ENCODE measurements around the gene DCAF5. TPM values are rescaled to one million over a fixed set of nuclear protein-coding genes. Genes with fewer than 3 reads are reported as not detected.
A peak's percentile ranks its signal among the peaks of the same experiment; 100 is the strongest.
"Not testable (repeated sequence)": the region's sequence is repeated elsewhere in the genome, so short reads cannot be mapped to it uniquely, and the experiment has no call there.

The DCAF5 gene
- total RNA-seq, 1 experiment from 2014 or later: 9.0 TPM

DNA sequence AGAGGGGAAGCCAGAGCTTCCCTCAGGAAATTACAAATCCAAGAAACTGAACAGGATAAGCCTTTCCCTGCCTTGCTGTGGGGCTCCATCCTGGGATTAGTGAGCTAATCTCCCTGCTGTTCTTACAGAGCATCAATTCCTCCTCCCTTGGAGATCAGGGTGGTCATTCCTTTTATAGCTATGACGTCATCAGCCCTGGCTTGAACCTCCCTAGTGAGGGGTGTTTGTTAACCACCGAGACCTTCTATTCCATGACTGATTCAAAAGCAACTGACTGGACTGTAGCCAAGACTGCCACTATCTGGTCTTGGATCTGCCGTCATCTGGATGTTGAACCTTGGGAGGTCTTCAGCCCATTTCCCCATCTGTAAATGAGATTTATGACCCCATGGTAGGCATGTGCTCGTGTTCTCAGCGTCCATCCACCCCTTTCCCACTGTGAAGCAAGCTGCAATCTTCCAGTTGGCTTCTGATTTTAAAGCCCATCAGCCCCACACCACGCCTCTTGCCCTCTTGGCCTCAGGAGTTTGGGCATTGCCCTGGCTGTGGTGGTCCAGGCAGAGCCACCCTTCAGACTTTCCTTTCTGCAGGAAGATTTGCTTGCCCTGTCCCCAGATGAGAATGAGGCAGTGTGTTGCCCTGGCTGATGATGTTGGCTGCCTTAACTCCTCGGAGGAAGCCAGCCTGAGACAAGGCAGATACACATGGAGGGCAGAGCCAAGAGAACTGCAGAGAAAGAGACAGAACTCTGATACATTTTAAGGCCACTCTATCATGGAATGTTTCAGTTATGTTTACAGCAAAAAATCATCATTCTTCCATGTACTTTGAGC is 114.2 kb downstream of the DCAF5 start:
- DNase-seq (ENCODE audit: low read depth): peak; percentile 12

GRCh38 chr14:69037790-69038454 is 115.0 kb downstream of the DCAF5 start:
- DNase-seq (ENCODE audit: low read depth): peak; percentile 28
- in situ Hi-C loops (cut with HindIII; ENCODE audit: low pct_unique_long_range_greater_than_20kb, low sequenced_read_pairs): no loop called here

More for the DNA sequence above, 114.2 kb downstream of the DCAF5 start:
- in situ Hi-C loops (cut with HindIII; ENCODE audit: low pct_unique_long_range_greater_than_20kb, low sequenced_read_pairs): no loop called here

GRCh38 chr14:69036757-69037506 is 116.0 kb downstream of the DCAF5 start:
- in situ Hi-C loops (cut with HindIII; ENCODE audit: low pct_unique_long_range_greater_than_20kb, low sequenced_read_pairs): no loop called here
- DNase-seq (ENCODE audit: low read depth): no peak

- in situ Hi-C loops (cut with HindIII; ENCODE audit: low pct_unique_long_range_greater_than_20kb, low sequenced_read_pairs): no loop called here
Measured at GRCh38 chr14:69034612-69035262, 118.2 kb downstream of the DCAF5 start.

GRCh38 chr14:69027242-69027913 is 125.5 kb downstream of the DCAF5 start:
- in situ Hi-C loops (cut with HindIII; ENCODE audit: low pct_unique_long_range_greater_than_20kb, low sequenced_read_pairs): no loop called here
- no peak for DNase-seq (ENCODE audit: low read depth)

More at GRCh38 chr14:69034612-69035262, 118.2 kb downstream of the DCAF5 start:
- no peak for DNase-seq (ENCODE audit: low read depth)

DNA sequence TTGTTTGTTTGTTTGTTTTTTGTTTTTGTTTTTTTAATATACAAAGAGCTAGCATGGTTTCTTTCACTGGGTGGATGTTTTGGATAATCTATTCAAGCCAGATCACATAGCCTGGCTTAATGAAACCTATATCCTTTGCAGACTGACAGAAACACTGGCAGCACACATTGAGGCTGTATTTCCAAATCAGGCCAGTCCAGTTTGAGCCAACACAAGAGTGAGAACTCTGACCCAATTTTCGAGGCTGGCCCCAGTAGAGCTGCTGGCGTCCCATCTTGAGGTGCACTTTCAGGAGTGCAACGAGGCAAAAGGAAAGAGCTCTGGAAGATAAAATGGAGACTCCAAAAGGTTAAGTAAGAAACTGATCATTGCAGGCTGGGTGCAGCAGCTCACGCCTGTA is 129.9 kb downstream of the DCAF5 start:
- DNase-seq (ENCODE audit: low read depth): no peak
- in situ Hi-C loops (cut with HindIII; ENCODE audit: low pct_unique_long_range_greater_than_20kb, low sequenced_read_pairs): no loop called here

DNA sequence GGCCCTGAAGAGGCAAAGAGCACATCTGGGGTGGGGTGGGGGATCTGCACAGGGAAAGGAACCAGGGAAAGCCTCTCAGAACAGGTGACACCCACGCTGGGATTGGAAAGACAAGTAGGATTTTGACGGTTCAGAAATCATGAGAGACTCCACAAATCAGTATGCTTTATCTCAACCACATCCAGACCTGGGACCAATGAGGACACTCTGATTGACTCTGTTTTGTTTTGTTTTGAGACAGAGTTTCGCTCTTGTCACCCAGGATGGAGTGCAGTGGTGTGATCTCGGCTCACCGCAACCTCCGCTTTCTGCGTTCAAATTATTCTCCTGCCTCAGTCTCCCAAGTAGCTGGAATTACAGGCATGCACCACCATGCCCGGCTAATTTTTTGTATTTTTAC is 130.8 kb downstream of the DCAF5 start:
- in situ Hi-C loops (cut with HindIII; ENCODE audit: low pct_unique_long_range_greater_than_20kb, low sequenced_read_pairs): not testable (repeated sequence)

GRCh38 chr14:69017706-69018105 is 135.2 kb downstream of the DCAF5 start:
- in situ Hi-C loops (cut with HindIII; ENCODE audit: low pct_unique_long_range_greater_than_20kb, low sequenced_read_pairs): no loop called here
- no peak for DNase-seq (ENCODE audit: low read depth)

More for the DNA sequence above, 130.8 kb downstream of the DCAF5 start:
- DNase-seq (ENCODE audit: low read depth): not testable (repeated sequence)

DNA sequence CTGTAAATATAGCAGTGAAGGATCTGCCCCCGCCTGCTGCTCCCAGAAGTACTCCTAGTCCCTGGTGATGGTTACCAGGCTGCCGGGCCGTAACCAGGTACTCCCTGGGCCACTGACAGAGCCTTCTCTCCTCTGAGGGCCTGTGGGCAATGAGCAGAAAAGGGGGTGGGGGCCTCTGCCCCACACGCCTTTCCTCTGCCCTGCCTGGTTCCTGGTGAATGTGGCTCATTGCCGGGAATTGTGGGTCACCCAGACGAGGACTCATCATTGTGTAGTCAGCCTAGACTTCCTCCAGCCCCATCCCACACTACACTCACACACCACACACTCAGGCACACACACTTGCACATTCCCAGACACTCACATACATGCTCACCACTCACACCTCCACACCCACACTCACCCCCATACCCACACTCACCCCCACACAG is 138.1 kb downstream of the DCAF5 start:
- DNase-seq (ENCODE audit: low read depth): no peak
- in situ Hi-C loops (cut with HindIII; ENCODE audit: low pct_unique_long_range_greater_than_20kb, low sequenced_read_pairs): no loop called here

- in situ Hi-C loops (cut with HindIII; ENCODE audit: low pct_unique_long_range_greater_than_20kb, low sequenced_read_pairs): no loop called here
- peak; percentile 72 for DNase-seq (ENCODE audit: low read depth)
Measured at GRCh38 chr14:69013943-69014782, 138.8 kb downstream of the DCAF5 start.

GRCh38 chr14:69012256-69012953 is 140.5 kb downstream of the DCAF5 start:
- in situ Hi-C loops (cut with HindIII; ENCODE audit: low pct_unique_long_range_greater_than_20kb, low sequenced_read_pairs): no loop called here

GRCh38 chr14:69010648-69011047 is 142.3 kb downstream of the DCAF5 start:
- DNase-seq (ENCODE audit: low read depth): no peak

More at GRCh38 chr14:69012256-69012953, 140.5 kb downstream of the DCAF5 start:
- DNase-seq (ENCODE audit: low read depth): no peak

GRCh38 chr14:69008421-69008884 is 144.5 kb downstream of the DCAF5 start:
- in situ Hi-C loops (cut with HindIII; ENCODE audit: low pct_unique_long_range_greater_than_20kb, low sequenced_read_pairs): no loop called here
- no peak for DNase-seq (ENCODE audit: low read depth)

More at GRCh38 chr14:69010648-69011047, 142.3 kb downstream of the DCAF5 start:
- in situ Hi-C loops (cut with HindIII; ENCODE audit: low pct_unique_long_range_greater_than_20kb, low sequenced_read_pairs): no loop called here

- DNase-seq (ENCODE audit: low read depth): no peak
- in situ Hi-C loops (cut with HindIII; ENCODE audit: low pct_unique_long_range_greater_than_20kb, low sequenced_read_pairs): no loop called here
Measured at GRCh38 chr14:69006346-69006745, 146.6 kb downstream of the DCAF5 start.

DNA sequence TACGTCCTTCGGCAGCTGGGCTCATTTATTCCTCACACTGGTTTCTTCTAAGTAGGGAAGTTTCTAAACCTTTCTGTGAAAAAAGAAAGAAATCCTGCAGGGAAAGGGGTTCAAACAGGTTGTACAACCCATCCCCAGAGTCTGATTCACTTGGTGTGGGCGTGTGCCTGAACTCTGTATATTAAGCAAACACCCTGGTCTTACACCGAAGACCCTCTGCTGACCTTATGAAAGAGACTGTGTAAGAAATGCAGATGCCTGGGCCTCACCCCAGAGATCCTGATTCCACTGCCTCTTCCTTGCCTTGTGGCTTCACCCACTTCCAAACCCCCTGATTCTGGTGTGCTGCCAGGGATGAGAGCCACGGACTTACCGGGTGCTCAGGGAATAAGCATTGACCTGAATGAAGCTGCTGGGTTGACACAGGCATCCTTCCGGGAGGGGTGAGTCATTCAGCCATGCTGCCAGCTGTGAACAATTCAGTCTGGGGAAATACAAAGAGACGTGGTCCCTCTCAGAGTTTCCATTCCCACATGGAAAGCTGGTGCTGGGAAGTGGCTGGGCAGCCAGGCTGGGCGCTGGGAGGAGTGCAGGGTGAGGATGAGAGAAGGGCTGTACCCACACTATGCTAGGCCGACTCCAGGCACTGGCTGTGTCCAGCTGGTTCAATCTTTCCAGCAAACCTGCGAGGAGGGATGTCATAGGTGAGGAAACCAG is 147.3 kb downstream of the DCAF5 start:
- in situ Hi-C loops (cut with HindIII; ENCODE audit: low pct_unique_long_range_greater_than_20kb, low sequenced_read_pairs): no loop called here
- peak; percentile 47 for DNase-seq (ENCODE audit: low read depth)

Measured in Caki2 (cell line).